MM.1S (cell line): Measurements from ENCODE around the gene CFAP251.

ENCODE experiments used
- CTCF ChIP-seq: fragments of 300-600 bp; sonication (generic); IDR thresholded peaks from 2 replicates; pipeline ENCODE4 v1.5.1; 2016; ENCODE audit warnings: antibody characterized with exemption, low read length, mixed read lengths
- EZH2 ChIP-seq: fragments of 300-600 bp; sonication (generic); optimal IDR thresholded peaks from 2 replicates; pipeline ENCODE3; 2017; ENCODE audit warnings: low read depth, mild to moderate bottlenecking, antibody characterized with exemption, low read length, mixed read lengths
- EZH2phosphoT487 ChIP-seq: fragments of 300-600 bp; sonication (generic); IDR thresholded peaks from 2 replicates; pipeline ENCODE4 v1.6.1; 2018; ENCODE audit warnings: antibody characterized with exemption, low read length

GRCh38 chr12:121930862-121931261 lies 12.5 kb downstream of the CFAP251 start:
- TF ChIP-seq CTCF (no peak), EZH2phosphoT487 (no peak), EZH2 (no peak)
